LNCAP (cell line): Measurements from ENCODE around the gene MAMDC2.

Experiments used
- TF ChIP-seq, protein P1 (sequence below): fragments of 450-650 bp; IDR thresholded peaks from 2 replicates; pipeline ENCODE4 v1.5.1; 2017; ENCODE audit warnings: mild to moderate bottlenecking

Gene MAMDC2

DNA sequence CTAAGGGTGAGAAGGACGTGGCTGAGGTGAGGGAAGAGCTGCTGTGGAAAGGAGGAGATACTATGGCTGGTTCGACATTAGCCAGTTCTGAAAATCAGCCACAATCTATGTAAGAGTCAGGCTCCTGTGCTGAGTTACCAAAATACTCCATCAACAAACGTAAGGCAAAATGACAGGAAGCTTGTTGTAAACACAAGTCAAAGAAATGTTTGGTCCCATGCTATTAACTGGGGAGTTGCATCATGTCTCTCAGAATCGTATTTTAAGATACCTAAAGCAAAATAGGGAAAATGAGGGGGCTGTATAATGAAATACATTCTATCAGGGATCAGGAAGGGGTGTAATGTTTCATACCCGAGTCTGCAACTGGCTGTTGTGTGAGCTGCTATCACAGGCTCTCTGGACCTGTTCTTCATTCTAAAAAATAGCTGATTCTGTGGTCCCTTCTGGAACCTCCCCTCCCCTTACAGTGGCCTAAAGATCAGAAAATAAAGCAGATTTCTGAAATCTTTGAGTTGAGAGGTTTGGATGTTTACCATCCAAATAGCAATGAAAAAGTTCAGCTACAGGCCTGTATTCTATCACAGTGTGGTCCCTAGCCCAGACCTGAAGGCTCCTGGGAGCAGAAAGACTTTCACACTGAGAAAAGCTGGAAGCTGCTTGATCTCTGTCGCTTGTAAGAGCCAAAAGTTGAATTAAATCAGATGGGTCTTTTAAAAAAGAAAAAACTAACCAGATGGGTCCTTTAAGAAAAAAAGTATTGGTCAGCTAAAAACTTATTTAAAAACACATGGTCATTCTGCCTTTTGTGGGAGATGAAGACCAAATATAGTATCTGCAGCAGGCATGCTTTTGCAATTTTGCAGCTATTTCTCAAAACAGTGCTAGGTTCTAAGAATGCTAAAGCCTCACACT, 117.3 kb downstream of the MAMDC2 start:
- TF ChIP-seq, protein P1, sequence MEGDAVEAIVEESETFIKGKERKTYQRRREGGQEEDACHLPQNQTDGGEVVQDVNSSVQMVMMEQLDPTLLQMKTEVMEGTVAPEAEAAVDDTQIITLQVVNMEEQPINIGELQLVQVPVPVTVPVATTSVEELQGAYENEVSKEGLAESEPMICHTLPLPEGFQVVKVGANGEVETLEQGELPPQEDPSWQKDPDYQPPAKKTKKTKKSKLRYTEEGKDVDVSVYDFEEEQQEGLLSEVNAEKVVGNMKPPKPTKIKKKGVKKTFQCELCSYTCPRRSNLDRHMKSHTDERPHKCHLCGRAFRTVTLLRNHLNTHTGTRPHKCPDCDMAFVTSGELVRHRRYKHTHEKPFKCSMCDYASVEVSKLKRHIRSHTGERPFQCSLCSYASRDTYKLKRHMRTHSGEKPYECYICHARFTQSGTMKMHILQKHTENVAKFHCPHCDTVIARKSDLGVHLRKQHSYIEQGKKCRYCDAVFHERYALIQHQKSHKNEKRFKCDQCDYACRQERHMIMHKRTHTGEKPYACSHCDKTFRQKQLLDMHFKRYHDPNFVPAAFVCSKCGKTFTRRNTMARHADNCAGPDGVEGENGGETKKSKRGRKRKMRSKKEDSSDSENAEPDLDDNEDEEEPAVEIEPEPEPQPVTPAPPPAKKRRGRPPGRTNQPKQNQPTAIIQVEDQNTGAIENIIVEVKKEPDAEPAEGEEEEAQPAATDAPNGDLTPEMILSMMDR, result no peak

DNA sequence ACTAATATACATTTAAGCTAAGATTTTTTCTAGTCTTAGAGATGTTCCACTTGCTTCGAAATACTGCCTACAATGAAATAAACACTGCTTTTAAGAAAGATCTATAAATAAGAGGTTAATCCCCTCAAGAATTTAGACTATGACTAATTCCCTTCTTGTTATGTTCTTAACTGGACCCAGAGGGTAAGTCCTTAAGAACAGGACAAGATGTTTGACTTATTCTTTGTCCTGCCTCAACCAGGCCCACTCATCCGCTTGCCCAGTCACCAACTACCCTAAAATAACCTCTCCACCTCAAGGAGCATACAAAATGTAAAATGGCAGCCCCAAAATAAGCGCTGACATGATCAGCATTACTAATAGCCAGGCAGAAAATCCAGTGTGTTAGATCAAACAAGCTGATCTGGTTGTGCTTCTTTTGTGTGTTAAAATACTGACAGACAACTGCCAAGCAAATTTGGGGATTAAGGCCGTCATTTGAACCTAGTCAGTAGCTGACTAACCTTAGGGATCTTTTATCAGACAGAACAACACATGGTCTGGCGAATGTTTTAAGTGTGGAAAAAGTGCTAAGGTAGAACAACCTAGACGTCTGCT, 121.5 kb downstream of the MAMDC2 start:
- TF ChIP-seq, protein P1, result no peak

DNA sequence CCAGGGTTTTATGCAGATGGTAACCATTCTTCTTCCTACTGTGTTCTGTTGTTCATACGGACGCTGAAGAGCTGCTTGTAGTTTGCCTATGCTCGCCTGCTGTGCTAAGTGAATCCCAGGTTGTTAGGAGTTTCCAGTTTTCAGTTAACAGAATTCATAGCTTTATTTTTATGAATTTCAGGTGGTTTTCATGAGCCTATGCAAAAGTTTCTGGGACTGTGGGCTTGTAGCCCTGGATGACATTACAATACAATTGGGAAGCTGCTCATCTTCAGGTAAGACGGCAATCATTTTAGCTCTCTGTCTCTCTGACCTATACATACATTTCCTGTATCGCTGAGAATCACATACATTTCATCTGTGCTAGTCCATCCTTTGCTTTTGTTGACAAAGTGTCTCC, 124.9 kb downstream of the MAMDC2 start:
- TF ChIP-seq, protein P1, result no peak

DNA sequence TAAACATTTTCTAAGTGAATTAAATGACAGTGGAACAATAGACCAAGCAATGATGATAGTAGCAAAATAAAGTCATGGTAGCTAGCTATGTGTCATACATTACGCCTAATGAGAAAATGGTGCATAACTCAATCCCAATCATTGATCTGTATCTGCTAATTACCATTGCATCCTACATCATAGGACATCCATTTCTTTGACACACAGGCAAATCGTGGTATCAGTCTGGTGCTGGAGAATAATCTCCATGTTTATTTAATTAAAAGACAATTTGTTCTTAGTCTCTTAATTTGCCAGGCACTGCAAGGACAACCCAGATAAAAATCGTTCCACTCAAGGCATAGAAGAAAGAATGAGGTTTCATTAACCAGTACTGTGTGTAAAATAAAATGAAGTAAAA, 125.6 kb downstream of the MAMDC2 start:
- TF ChIP-seq, protein P1, result no peak

DNA sequence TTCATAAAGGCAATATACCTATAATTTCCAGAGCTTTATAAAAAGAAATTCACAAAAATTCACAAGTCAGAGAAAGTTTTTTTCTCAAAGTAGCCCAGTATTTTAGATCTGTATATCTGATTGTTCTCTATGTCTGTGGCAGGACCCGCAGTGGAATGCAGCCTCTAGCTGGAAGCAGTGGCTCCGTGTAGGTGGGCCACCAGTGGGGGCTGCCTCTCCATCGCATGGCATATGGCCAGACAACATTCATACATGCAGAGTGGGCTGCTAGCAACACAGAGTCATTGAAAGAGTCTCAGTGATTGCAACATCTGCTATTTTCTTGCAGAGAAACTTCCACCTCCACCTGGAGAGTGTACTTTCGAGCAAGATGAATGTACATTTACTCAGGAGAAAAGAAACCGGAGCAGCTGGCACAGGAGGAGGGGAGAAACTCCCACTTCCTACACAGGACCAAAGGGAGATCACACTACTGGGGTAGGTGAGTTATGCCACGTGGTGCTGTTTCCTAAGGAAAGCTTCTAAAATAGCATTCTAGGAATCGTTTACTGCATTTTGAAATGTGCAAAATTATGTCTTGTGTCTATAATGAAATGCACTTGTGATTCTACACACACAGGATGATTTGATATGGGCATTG, 126.6 kb downstream of the MAMDC2 start:
- TF ChIP-seq, protein P1, result no peak

DNA sequence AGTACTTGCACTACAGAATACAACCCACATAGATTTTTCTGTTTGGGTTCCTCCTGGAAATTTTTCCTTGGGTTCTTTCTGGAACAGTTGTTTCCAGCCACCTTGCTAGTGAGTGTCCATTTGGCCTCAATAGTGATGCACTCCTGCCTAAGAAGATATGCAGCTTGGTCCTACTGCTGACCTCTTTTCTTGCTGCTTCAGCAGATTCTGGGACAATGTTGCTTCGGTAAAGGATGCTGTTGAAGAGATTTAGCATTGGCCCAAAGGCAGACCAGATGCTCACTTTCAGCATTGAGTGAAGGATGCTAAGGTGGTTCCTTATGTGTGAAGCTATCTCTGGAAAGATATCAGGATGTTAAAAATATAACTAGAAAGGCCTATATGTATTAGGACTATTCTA, 128.9 kb downstream of the MAMDC2 start:
- TF ChIP-seq, protein P1, result no peak

DNA sequence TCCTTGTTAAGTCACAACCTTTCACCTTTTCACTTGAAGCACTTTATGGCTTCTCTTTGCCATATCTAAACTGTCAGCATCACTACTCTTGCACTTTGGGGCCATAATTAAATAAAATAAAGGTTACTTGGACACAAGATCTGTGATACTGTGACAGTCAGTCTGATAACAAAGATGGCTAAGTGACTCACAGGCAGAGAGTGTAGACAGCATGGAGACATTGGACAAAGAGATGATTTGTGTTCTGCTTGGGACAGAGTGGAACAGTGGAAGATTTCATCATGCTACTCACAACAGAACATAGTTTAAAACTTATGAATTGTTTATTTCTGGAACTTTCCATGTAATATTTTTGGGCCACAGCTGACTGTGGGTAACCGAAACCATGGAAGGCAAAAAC, 133.5 kb downstream of the MAMDC2 start:
- TF ChIP-seq, protein P1, result no peak
